Pons (tissue), 1 donor: ENCODE results near the gene KIZ.
A peak's percentile ranks its signal among the peaks of the same experiment; 100 is the strongest.

ENCODE experiments used
- DNase-seq: peaks from one replicate; pipeline ENCODE4 v3.0.0-alpha.2; 2016; ENCODE audit warnings: low spot score

The KIZ gene

DNA sequence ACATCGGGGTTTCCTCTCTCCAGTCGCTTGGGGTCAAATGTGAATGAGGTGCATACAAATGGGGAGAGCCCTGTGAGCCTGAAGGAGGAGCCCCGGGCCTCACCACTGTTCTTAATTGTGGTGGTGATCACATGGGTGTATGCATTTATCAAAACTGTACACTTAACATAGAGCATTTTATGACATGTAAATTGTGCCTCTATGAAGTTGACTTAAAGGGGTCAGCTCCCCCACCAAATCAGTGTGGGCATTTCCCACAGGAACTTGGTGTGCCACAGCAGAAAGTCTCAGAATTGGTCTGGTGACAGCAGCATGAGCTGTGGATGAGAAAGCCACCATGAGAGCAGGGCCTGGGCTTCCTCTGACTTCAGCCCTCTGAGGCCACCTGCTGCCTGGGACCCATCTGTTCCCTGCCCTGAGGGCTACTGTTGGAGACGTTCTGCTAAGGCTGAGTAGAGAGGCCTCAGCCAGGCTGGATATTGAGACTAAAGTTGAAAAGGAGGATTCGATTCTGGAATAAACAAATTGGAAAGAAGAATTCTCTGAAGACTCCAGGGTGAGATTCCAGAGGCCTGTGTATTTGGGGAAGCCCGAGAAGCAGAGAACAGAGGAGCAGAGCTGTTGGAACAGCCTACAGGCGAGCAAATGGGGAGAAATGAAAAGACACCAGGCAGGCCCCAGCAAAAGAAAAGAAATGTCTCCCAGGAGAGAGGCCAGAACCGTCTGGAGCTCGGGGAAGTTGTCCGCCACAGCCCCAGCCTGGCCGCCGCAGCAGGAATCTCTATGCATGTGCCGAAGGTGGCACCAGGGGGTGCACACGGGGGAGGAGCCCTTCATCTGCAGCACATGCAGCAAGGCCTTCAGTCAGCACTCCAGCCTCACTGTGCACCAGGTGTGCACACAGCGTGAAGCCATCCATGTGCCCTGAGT, 139.6 kb downstream of the KIZ start:
- DNase-seq = no peak

DNA sequence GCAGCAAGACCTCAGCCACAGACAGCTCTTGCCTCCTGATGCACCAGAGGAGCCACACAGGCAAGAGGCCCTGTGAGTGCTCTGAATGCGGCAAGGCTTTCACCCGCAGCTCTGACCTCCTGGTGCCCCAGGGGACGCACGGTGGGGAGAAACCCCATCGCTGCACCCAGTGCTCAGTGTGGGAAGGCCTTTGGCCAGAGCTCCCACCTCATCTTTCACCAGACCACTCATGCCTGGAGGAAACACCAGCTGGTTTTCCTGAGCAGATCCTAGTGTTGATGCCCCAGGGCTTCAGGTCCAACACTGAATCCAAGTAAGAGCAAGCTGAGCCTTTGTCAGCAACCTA, 140.3 kb downstream of the KIZ start:
- DNase-seq = no peak

DNA sequence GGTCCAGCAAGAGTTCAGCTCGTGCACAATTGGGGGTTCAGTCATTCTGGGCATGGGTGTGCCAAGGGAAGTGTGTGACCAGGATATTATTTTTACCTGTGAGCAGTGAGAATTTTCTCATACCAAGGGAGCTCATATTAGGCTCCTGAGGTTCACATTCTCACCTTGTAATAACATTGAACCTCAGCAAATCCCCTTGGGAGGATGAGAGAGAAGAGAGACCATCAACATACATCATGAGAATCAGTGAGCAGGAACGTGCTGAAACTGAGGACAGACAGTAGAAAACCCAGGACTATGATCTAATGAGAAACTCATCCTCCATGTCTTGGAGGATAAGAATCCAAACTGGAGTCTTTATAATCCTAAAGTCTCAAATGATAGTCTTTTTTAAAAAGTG, 143.9 kb downstream of the KIZ start:
- DNase-seq = no peak

DNA sequence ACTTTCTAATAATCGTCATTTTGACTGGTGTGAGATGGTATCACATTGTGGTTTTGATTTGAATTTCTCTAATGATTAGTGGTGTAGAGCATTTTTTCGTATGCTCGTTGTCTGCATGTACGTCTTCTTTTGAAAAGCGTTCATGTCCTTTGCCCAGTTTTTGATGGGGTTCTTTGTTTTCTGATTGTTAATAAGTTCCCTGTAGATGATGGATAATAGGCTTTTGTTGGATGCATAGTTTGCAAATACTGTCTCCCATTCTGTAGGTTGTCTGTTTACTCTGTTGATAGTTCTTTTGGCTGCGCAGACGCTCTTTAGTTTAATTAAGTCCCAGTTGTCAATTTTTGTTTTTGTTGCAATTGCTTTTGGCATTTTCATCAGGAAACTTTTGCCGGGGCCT, 144.9 kb downstream of the KIZ start:
- peak; percentile 69 for DNase-seq

DNA sequence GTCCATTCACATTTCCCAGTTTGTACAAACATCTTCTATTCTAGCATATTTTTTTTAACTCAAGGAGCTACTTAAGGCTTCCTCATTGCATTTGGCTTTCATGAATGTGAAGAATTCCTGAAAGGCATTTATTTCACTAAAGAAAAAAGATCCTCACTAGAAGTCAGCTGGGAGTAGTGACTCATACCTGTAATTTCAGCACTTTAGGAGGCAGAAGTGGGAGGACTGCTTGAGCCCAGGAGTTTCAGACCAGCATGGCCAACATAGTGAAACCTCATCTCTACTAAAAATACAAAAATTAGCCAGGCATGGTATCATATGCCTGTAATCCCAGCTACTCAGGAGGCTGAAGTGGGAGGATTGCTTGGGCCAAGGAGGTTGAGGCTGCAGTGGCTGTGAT, 146.4 kb downstream of the KIZ start:
- no peak for DNase-seq

DNA sequence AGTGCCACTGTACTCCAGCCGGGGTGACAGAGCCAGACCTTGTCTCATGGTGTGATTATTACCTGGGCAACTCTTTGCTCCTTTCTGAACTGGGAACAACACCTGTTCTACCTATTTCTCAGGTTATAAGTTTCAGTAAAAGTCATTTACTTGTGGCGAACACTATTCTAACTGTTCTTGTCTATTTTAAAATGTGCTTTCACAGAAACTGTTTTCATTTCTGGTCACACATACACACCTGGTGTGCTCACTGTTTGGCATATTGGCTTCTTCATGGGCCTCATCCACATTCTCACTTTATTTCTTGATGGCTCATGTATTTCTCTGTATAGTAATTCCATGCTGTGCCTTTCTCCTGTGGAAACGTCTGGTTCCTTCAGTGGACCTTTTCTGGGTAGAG, 146.8 kb downstream of the KIZ start:
- DNase-seq = no peak

DNA sequence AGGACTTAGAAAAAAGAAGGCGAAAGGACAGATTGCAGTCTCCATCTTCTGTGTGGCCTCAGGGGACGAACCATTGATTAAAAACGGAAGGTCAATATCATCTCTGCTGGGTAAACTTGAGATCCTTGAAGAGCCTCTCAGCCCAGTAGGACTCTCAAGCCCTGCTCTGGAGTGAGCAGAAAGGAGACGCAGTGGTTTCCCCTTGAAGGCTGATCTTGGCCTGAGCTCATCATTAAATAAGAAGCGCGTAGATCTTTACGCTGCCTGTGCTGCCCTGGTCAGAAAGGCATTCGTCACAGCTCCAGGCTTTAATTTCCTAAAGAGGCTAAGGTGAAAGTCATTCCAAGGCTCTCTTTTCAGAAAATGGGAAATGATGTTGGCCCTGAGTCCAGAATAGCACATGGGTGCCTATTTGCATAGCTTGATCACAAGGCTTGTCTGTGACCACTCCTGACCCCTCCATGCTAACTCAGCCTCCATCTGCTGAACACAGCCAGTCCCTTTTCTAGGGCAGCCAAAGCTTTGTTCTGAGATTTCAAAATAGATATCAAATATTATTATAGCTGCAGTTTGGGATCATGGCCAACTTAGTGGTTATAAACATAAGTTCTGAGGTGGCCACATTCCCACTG, 148.0 kb downstream of the KIZ start:
- no peak for DNase-seq

DNA sequence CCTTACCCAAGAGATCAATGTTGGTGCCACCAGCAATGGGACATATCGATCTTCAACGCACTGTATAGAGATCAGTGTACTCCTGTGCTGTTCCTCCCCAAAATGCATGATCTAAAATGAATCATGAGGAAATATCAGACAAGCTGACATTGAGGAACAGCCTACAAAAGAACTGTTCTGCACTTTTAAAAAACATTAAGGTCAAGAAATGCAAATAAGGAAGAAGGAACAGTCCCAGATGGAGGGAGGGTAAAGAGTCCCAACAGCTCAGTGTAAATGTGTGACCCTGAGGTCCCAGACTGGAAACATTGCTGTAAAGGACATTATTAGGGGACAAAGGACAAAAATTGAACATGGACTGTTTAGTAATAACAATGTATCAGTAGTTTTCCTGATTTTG, 152.9 kb downstream of the KIZ start:
- DNase-seq = no peak

DNA sequence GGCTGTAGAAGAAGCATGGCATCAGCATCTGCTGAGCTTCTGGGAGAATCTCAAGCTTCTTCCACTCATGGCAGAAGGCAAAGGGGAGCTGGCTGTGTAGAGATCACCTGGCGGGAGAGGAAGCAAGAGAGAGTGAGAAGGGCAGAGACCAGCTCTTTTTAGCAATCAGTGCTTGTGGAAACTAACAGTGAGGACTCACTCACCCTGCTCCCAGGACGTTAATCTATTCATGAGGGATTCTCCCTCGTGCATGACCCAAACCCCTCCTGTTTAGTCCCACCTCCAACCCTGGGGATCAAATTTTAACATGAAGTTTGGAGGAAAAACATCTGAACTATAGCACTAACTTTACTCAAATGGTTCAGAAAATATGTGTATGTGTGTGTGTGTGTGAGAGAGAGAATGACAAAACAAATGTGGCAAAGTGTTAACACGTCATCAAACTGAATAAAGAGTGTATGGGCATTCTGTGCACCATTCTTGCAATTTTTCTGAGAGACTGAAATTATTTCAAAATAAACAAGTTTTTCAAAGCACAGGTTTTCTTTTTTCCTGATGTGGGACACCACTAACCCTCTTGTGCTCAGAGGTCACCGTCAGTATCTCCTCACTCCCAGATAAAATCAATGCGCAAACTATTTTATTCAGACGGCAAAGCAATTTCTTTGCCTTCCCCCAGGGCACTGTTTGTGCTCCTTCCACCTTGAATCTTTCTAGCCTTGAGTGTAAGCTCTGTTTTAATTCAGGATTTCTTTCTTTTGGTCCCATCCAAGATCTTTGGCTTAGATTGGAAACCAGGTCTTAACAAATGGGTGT, 154.0 kb downstream of the KIZ start:
- DNase-seq = no peak

DNA sequence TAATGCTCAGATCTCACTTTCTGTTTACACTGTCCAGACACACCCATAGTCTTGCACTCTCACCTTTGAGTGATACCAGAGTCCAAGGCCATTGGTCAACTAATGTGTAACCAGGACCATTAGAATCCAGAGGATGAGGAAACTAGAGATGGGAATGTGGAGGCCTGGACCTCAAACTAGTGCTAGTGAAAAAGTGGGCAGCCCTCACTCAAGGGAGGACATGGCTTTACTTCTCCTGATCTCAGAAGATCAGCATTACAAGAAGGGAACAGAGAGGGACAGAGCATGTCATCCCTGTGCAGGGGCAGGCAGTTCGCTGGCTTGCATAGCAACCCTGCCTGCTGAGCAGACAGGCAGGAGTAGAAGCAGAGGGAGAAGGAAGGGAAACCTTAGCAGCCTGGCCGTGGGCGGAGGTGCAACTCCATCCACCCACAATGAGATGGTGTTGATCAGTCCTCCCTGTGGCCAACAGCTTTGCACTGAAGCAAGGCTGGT, 154.7 kb downstream of the KIZ start:
- no peak for DNase-seq

DNA sequence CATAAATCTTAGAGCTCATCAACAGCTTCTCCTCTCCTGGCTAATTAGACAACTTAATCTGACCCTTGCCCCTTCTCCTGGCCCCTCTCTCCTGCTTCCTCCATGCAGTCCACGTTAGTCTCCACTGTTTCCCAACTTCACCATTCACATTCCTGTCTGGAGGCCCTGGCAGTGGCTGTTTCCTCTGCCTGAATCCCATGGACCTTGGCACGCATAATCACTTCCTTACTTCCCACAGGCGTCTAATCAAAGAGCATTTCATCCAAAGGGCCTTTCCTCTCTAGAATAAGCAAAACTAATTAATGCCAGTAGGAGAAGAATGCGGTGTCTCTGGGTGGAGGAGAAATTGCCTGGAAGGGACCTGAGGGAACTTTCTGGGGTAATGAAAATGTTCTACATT, 160.9 kb downstream of the KIZ start:
- DNase-seq = no peak

DNA sequence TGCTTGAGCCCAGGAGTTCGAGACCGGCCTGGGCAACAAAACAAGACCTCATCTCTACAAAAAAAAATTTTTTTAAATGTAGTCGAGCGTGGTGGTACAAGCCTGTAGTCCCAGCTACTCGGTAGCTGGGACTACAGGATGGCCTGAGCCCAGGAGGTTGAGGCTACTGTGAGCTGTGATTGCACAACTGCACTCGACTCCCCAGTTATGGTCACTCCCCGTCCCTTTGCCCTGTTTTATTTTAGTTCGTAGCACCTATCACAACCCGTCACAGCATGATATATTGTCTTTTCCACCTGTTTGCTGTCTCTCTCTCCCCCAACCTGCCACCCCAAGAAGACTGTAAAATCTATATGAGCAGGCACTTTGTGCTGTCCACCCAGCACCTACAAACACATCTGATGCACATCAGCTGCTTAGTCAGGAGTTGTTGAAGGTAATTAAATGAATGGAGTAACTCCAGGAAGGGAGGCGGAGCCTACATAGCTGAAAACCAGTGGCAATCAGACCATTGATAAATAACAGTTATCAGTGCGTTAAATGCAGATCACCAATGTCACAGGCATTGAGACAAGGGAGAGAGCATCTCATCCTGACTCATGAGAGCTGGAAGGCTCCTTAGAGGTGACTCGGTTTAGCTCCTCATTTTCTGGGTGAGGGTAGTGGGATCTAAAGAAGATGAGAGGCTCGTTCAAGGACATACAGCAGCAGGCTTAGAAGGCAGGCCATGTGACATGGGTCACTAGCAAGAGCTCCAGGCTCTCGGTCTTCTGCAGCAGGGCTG, 162.9 kb downstream of the KIZ start:
- DNase-seq = no peak

DNA sequence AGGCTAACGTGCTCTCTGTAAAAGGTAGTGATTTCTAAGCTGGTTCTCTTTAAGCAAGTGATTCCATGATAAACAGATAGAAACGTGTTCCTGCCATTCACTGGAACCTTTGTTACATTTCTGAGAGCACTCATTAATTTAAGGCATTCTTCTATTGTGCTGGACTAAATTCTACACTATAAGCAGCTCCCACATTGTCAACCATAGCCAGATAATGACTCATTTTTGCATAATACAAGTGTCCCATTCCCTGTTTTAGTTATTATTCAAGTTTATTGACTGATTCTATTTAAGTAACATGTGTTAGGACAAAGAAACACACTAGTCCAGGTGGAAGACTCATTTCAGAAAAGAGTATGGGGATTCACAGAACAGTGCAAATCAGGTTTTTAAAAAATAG, 163.8 kb downstream of the KIZ start:
- no peak for DNase-seq

DNA sequence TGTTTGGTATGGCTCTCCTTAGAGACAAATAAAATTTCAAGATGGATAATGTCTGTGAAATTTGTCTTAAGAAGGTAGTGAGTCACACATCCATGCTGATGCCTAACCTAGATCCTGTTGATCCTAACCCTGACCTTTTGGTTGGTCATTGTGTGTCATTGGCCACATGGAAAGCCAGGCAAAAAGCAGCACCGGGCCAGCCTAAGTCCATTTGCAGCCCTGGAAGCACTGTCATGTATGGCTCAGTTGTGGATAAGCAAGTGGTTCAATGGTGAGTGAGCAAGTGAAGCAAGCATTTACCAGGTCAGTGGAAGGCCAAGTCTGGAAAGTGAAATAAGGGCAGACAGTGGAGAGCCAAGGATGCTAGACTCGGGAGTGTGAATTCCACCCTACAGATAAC, 165.1 kb downstream of the KIZ start:
- DNase-seq = no peak

DNA sequence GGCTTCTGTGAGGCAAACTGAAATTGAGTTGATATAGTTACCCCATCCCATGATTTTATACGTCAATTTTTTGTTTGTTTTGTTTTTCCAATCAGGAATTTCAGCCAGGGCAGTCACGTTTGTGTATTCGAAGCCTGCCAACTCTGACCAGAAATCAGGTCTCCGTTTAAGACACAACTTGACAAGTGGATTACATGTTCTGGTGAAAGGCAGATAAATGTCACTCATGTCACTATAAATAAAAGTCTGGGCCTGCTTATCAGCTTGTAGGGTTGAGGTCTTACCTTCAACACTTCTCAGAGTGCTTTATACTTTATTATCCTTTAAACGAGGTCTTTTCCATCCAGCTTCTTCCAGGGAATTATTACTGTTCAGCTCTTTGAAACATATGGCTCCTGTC, 168.9 kb downstream of the KIZ start:
- no peak for DNase-seq
